ENCODE results near the gene RPL29.

Gene RPL29

DNA sequence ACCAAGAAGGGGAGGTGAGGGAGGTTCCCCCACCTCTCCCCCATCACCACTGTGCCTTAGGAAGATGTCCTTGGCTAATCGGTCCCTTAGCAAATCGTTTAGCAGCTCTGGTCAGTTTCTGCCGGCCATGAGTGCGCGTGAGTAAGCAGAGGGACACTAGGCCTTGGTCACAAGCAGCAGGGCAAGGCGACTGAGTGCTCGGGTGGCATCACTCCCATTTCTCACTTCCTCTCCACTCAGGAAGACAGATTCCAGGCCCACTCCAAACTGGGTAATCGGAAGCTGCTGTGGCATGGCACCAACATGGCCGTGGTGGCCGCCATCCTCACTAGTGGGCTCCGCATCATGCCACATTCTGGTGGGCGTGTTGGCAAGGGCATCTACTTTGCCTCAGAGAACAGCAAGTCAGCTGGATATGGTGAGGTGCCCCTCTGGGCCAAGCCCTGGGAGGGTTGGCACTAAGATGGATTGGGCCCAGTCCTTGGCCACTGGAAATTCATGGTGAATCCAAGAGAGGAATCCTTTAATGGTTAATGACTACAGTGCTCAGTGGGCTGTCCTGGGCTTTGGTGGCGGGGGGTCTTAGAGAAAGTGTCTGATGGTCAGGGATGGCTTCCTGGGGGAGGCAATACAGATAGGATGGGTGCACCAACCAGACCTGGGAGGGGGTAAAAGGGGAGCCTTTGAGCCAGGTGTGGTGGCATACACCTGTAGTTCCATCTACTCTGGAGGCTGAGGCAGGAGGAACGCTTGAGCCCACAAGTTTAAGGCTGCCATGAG lies 49.6 kb downstream of the RPL29 start:
- DNase-seq (ENCODE audit: low spot score), result no peak

DNA sequence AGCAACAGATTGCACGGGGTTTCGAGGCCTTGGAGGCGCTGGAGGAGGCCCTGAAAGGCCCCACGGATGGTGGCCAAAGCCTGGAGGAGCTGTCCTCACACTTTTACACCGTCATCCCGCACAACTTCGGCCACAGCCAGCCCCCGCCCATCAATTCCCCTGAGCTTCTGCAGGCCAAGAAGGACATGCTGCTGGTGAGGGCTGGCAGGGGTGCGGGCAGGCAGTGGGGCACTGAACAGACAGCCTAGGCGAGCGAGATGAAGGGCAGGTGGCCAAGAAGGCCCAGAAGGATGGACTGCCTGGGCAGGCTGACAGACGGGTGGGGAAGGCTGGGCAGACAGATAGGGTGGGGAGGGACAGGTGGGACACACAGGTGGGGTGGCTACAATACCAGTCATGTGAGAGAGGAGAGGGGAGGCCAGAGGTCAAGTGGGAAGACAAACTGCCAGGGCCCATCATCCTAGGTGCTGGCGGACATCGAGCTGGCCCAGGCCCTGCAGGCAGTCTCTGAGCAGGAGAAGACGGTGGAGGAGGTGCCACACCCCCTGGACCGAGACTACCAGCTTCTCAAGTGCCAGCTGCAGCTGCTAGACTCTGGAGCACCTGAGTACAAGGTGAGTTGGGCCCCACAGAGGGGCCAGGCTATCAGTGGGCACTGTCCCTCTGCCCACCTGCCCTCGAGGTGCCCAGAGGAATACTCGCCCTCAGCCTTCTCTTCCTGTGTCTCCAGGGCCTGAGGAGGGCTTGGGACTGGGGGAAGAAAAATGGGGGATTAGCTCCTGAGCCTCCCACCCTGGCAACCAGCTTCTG lies 50.5 kb downstream of the RPL29 start:
- DNase-seq (ENCODE audit: low spot score), result no peak

DNA sequence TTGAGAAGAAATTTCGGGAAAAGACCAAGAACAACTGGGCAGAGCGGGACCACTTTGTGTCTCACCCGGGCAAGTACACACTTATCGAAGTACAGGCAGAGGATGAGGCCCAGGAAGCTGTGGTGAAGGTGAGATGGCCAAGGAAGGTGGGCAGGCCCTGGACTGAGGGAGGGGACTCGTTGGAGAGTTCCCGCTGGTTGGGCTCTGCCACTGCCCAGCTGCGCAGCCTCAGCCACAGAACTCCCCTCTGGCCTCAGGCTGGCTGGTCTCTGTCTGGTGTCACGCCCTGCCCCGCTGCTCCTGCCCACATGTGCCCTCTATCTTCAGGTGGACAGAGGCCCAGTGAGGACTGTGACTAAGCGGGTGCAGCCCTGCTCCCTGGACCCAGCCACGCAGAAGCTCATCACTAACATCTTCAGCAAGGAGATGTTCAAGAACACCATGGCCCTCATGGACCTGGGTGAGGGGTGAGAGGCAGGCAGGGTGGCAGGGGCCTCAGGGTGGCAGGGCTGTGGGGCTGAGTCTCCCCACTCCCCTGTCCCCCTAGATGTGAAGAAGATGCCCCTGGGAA lies 51.2 kb downstream of the RPL29 start:
- DNase-seq (ENCODE audit: low spot score), result no peak
